GM20431 (cell line): Measurements from ENCODE around the gene SH3GL2.

Source experiments
- in situ Hi-C: fragments of 300-500 bp; cut with MseI, MboI; formaldehyde crosslinking; loops from one replicate; pipeline ENCODE4 v1.15.0; 2020; ENCODE audit warnings: low sequenced_read_pairs; ENCODE audit not compliant: unreplicated experiment

The SH3GL2 gene

DNA sequence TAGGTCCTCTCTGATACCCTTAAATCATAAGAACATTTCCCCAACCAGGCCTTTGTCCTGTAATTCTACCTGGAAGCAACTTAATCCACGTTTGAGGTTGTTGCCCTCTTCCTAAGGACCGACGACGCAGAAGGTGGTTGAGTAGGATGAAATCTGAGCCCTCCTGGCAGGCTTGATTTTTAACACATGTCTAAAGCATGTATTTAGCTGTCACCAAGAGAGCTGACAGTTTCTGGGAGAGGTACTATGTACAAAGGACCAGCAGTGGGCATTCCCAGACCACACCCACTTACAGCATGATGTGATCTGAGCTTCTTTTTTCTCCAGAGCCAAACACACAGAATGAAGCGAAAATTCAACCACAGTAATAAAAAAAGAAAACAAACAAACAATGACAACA lies 260.9 kb downstream of the SH3GL2 start:
- in situ Hi-C loops: no loop called here

DNA sequence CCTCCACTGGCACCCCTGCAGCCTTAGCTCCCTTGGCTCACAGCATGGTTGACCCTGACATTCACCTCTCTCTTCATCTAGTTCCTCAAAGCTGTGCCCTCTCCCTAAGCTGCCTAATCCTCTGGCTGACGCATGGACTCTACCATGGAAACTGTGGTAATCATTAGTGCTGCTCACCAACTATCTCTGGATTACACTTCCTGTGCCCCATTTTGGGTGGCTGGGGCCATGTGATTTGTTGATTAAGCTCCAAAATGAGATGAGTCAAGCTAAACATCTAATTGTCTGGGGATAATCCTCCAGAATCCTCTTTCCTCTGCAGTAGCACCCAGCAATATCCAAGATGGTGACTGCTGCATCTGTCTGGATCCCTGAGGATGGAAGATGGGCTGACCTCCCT lies 264.4 kb downstream of the SH3GL2 start:
- in situ Hi-C loops: no loop called here
